GM19467 (cell line): ENCODE results near the gene ST6GALNAC4.

ENCODE experiments used
- ATAC-seq: cut with Tn5 transposase; IDR thresholded peaks from one replicate; pipeline ENCODE4 v1.9.1; 2021; ENCODE audit warnings: mild to moderate bottlenecking, moderate library complexity; ENCODE audit not compliant: unreplicated experiment

The ST6GALNAC4 gene, protein sequence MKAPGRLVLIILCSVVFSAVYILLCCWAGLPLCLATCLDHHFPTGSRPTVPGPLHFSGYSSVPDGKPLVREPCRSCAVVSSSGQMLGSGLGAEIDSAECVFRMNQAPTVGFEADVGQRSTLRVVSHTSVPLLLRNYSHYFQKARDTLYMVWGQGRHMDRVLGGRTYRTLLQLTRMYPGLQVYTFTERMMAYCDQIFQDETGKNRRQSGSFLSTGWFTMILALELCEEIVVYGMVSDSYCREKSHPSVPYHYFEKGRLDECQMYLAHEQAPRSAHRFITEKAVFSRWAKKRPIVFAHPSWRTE

DNA sequence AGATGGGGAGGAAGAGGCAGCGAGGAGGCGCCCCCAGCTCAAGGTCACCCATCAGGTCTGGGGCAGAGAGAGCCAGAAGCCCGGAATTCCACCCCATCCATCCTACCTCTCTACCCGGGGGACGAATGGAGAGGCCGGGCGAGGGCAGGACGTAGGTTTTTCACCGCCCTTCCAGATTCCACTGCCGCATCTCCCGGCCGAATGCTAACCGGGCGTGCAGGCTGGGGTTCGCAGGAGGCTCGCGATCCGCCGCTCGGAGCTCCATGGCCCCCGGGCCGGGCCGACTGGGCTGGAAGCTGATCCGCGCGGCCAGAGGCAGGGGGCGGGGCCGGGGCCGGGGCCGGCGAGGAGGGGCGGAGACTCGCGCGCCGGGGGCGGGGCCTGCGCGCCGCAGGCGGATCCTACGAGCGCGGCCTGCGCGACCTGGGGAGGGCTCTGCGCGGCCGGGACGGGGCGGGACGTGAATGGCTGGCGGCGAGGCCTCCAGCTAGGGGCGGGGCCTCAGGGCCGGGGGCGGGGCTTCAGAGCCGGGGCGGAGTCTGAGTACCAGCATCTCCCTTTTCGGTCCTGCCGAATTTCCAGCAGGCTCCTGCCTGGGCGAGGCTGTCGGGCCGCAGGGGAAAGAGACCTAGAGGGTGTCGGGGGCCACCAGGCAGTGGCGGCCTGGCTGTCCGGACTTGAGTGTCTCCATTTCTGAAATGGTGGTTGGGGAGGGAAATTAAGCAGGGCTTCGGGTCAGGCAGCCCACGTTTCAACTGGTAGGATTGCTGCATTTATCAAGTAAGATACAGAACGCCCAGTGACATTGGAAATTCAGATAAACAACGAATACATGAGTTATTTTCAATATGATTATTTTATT is at the start of gene ST6GALNAC4:
Gene ST6GALNAC4 (minus strand): TSS at position 322 of the 862 bp plus-strand sequence. CDS start 622 bp downstream, outside the sequence.
- ATAC-seq: peak; percentile 58

DNA sequence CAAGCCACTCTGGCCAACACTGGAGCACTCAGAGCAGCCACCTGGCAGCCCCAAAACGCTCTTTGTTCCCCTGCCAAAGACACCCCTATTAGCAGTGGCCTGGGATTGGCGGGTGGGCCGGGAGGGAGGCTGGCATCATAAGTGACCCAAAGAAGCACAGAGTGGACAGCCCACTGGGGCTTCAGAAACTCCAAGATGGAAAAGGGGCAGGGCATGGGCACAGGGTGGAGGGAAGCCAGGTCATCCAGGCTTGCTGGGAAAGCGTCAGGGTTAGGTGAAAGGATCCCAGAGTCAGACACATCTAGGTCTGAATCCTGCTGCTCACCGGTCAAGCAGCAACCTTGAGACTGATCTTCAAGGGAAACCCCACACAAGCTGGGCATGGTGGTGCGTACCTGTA is 49.1 kb upstream of the ST6GALNAC4 start:
- no peak for ATAC-seq

DNA sequence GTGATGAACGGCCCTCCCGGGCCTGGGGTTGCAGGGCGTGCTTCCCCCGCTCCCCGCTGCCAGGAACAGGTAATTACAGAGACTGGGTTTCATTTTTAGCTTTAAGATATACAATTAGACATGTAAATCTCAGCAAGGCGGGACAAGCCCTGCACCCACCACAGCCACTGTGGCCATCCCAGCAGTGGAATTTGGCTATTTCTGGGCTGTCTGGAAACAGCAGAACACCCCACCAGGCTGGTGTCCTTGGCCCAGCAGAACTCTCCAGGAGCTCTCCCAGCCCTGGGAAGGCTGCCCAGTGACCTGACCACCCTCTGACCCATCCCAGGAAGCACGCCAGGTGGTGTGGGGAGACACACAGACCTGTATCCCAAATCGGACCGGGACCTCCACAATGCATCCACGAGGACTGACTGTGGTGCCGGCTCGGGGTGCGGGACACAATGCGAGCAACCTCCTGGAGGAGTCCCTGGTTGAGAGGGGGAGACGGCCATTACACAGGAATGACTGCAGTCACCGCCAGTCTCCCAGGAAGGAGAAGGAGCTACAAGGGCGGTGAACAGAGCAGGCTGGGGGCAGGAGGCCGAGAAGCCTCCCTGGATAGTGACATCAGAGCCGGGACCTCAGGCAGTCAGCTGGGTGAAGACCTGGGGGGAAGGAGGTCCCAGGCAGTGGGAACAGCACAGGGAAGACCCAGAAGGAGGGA is 46.7 kb upstream of the ST6GALNAC4 start:
- ATAC-seq: no peak

DNA sequence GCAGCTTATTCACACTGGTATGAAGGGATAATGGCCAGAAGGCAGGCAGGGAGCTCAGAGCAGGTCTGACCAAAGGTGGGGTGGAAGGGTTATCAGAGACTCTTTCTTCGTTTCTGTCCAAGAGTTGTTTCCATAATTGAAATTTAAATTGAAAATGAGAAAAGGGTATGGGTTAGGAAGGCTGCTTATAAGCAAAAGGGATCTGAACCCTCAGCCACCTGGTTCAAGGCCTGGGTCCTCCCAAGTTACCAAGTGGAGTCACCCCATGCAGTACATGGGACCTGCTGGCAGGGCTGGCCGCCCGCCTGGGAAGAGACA is 46.2 kb upstream of the ST6GALNAC4 start:
- no peak for ATAC-seq

DNA sequence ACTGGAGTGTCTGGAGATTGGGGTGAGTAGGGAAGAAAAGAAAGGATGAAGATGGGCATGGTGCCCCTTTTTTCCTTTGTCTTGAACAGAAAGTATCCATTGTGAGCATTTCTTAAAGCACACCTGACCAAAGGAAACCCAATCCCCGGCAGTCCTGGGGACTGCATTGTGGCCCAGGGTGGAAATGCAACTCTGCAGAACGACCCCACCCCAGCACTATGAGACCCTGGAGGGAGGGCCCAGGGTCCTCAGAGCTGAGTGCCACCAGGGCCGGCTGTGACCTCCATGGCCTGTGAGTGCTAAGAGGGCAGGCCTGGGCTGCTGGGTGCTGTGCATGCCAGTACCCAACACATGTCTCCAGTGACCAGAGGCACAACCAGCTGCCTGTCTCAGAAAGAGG is 45.4 kb upstream of the ST6GALNAC4 start:
- no peak for ATAC-seq

DNA sequence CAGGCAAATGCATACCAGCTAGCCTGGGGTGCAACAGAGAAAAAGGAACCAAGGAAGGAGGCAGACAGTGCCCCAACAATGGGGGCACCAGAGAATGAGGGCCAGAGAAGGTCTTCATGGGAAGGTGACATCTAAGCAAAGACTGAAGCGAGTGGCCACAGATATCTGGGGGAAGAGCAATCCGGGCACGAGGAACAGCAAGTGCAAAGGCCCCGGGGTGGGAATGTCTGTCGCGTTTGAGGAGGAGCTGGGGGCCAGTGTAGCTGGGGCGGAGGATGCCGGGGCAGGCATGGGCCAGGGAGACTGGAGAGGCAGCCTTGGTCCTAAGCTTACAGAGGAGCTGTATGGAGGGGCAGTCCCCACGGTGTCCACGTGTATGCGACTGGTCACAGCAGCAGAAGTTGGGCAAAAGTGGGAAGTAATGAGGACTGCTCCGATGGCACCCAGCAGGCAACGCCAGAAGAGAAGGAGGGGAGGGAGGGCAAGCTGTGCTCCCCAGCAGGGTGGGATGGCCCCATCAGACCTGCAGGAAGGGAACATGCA is 44.8 kb upstream of the ST6GALNAC4 start:
- ATAC-seq: no peak

DNA sequence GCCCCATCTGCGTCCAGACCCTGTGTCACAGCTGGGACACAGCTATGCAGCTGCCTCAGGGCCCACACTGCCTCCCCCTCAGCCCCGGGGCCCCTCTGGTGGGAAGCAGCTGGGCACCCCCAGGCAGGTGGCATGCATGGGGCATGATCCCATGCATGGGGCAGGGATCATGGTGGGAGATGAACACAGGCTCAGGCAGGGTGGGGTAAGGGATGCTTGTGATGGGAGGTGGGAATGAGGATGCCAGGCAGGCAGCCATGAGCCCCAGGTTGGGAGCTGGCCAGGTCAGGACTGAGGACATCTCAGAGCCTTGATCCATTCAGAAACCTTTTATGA is 44.3 kb upstream of the ST6GALNAC4 start:
- no peak for ATAC-seq

DNA sequence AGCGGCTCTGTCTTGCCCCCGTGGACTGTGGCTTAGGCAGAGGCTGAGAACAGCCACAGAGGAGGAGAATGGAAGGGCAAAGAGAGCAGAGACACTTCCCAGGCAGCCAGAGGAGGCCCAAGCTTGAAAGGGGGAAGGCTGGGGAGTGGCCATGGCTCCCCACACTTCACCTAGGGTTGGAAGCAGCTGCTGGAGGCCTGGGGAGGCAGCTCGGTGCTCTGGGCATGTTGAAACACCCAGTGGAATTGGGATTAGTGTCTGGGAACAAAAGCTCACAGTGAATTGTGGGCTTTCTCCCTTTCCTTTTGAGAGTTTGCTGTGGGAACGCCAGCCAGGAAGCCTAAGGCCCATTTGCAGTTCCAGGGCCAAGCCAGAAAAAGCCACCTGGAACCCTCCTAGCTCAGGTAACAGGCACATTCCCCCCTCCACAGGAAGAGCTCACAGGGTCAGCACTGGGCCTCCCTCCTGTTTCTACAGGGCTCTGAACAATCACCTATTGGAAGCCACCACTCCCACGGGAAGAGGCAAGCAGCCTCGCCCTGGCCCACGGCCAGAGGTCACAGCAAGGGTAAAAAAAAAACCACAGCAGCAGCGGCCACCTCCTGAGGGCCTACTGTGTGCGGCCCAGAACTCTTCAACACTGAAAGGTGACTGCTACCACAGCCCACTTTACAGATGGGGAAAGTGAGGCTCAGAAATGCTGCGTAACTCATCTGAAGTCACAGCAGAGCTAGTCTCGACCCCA is 43.7 kb upstream of the ST6GALNAC4 start:
- ATAC-seq: no peak

DNA sequence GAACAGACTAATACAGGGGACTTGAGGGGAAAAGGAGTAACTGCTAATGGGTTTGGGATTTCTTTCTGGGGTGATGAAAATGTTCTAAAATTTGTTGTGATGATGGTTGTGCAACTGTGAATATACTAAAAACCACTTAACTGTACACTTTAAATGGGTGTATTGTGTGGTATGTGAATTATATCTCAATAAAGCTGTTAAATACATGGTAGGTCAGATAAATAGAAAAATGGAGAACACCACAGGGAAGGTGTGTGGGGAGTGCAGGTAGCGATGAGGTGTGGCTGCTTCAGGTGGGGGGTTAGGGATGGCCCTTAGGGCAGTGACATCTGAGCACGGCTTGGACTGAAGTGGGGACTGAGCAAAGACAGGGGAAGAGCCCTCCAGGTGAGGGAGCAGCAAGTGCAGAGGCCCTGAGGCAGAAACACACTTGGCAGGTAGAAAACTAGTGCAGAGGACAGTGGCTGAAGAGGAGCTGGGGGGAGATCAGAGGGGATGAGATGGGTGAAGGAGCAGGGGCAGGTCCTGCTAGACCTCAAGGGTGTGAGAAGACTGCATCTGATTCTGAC is 43.1 kb upstream of the ST6GALNAC4 start:
- ATAC-seq: no peak

DNA sequence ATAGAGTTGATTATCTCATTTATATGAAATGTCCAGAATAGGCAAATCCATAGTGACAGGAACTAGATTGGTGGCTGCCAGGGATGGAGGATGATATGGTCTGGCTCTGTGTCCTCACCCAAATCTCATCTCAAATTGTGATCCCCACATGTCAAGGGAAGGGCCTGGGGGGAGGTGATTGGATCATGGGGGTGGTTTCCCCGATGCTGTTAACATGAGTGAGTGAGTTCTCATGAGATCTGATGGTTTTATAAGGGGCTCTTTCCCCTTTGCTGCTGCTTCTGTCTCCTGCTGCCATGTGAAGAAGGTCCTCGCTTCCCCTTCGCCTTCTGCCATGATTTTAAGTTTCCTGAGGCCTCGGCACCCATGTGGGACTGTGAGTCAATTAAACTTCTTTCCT is 42.6 kb upstream of the ST6GALNAC4 start:
- no peak for ATAC-seq

DNA sequence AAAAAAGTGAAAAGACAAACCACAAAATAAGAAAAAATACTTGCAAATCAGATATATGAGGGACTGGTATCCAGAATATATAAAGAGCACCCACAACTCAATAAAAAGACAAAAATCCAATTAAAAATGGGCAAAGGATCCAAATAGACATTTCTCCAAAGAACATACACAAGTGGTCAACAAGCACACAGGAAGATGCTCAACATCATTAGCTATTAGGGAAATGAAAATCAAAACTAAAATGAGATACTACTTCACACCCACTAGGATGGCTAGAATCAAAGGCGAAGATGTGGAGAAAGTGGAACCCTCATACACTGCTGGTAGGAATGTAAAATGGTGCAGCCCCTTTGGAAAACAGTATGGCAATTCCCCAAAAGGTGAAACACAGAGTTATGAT is 41.9 kb upstream of the ST6GALNAC4 start:
- ATAC-seq: no peak

DNA sequence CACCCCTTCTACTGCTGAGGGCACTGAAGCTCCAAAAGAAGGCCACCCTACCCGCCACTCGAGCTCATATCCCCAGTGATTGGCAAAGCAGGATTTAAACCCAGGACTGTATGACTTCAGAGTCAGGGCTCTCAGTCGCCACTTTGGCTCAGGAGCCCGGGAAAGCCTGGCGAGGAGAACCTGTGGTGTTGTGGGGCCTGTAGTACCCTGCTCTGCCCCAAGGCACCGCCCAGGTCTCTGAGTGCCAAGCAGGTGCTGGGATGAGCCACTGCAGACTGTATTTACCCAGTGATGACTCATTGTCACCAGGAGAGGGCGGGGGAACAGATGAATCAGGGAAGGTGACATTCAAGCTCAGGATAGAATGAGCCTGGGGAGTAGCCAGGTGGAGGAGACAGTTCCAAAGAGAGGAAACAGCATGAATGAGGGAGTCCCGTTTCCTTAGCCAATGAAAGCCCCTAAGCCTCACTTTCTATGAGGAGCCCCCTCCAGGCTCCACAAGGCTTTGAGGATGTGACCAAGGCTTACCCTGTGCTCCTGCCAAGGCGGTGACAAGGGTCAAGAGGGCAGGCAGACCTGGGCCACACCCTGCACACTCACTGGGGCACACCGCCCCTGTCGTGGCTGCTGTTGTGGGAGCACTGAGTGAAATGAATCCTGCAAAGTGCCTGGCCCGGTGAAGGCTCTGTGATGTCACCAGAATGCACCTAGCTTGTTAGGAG is 38.6 kb upstream of the ST6GALNAC4 start:
- ATAC-seq: no peak

DNA sequence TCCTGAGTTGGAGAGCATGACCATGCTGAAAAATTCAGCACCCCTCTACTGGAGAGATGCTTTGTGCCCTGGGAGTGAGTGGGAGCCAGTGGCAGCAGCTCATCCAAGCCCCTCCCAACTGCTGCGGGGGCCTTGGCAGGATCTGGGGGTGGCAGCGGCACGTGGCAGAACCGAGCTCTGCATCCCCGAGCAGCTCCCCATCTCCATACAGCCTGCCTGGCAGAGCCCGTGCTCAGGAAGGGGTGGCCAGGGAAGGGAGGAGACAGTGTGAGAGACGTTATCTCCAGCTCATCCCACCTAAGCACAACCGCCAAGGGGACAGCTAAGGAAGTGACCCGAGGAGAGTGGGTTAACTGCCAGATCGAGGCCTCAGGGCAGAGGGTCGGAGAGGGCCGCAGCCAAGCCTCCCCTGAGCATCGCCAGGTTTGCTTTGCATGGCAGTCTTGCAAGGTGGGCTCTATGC is 38.0 kb upstream of the ST6GALNAC4 start:
- no peak for ATAC-seq

DNA sequence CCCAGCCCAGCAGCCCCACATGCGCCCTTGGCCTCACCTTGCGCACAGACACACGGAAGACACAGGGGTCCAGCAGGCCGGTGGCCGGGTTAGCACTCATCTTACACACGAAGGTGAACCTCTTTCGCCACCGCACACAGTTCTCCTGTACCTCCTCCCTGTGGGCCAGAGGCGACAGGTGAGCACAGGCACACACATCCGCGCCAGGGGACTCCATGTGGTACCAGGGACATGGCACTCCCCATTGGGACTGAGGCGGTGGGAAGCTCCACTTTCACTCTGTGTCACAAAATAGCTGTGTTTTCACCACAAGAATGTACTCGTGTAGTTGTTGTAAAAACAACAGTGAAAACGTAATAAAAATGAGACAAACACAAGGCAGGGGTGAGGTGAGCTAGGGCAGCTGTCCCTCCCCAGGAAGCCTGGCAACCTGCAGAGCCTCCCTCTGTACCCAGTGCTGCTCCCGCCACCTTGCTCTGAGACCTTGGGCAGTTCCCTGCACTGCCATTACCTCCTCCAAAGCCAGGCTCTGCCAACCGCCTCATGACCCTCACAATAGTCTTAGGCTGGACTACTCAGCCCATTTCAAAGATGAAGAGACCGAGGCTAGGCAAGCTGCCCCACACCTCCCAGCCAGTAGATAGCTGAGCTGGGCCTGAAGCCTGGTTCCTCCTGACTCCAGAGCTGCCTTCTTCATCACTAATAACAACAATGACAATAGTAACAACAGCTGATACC is 37.1 kb upstream of the ST6GALNAC4 start:
- no peak for ATAC-seq

DNA sequence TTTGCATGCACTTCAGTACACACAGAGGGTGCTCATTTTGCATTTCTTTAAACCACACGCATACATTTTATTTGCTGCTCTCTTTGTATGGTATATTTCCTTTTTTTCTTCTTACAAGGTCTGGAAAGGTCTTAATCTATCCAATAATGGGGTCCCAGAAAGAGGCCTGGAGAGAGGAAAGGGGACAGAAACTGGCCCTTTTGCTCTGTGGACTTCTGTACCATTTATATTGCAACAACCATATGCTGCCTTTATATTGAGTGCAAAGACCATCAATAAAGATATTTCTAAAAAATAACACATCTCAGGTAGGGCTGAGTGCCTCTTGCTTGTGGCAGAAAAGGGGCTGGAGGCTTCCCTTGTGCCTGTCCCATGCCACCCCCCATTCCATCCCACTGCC is 36.3 kb upstream of the ST6GALNAC4 start:
- no peak for ATAC-seq

DNA sequence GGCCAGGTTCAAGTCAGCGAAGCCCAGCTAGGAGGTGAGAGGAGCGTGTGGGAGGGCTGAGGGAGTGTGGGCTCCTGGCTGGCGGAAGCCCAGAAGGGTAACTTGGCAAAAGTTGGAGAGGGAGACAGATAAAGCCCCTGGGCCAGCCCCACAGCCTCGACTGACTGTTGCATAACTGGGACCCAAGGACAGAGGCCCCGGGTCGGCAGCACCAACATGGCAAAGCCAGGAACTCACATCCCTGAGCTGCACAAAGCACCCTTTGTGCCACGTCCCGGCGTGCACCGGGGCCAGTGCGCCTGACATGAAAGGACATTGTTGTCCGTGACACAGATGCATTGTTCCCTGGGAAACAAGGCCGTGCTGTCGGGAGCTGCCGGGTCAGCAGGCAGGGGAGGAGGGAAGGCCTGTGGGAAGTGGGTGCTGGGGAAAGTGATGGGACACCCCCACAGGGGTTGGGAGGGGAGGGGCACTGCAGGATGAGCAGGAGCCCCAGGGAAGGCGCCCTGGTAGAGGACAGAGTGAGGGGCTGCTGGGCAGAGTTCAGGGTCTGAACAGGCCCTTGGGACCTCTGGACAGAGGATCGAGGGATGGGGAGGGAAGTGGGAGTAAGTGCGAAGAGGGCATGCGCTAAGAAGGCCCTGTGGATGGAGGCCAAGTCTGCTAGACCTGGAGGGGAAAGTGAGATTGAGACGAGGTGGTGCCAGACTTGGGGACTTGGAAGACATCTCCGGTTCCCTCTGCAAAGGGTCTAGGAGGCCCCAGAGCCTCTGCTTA is 33.9 kb upstream of the ST6GALNAC4 start:
- ATAC-seq: no peak

DNA sequence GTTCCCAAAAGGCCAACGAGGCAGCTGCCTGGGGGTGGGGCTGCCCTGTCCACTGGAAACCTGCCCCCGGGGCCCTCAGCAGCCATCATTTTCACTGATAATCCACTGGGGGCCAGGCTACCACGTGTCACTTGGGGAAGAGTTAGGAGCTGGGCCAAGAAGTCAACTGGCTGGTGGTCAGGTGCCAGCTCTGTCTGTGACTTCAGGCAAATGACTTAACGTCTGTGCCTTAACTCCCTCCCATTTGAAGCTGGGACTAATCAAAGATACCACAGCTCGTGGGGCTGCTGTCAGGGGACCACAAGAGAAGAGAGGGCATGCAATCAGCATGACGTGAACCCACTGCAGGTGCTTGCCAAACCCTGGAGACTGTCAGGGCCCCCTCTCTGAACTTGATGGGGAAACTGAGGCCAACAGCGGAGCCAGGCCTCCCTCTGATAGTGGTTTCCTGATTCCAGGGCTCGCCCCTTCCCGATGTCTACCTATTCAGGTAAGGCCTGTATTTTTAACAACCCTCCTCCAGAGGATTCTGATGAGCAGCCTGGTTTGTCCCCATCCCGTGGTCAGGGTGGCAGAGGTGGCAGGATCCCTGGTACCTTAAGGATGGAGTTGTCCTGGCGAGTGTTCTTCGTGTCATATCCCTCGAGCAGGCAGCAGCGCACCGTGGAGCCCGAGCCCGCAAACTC is 33.1 kb upstream of the ST6GALNAC4 start:
- ATAC-seq: no peak
